ENCODE results near the gene DDIT4.
"Not testable (repeated sequence)": the region's sequence is repeated elsewhere in the genome, so short reads cannot be mapped to it uniquely, and the experiment has no call there.

DDIT4 gene

GRCh38 chr10:72249176-72249862 lies 24.4 kb upstream of the DDIT4 start:
- not testable (repeated sequence) for DNase-seq

- no peak for DNase-seq
Measured at GRCh38 chr10:72250666-72251065, 23.1 kb upstream of the DDIT4 start.

- no peak for DNase-seq
Measured at GRCh38 chr10:72251635-72252034, 22.1 kb upstream of the DDIT4 start.

- no peak for DNase-seq
Measured at GRCh38 chr10:72252972-72253371, 20.8 kb upstream of the DDIT4 start.

GRCh38 chr10:72253578-72253977 lies 20.1 kb upstream of the DDIT4 start:
- DNase-seq: no peak

- DNase-seq: peak; percentile 84
Measured at GRCh38 chr10:72254813-72255568, 18.7 kb upstream of the DDIT4 start.

- DNase-seq: no peak
Measured at GRCh38 chr10:72255977-72256729, 17.6 kb upstream of the DDIT4 start.

GRCh38 chr10:72257051-72257892 lies 16.5 kb upstream of the DDIT4 start:
- peak; percentile 76 for DNase-seq

GRCh38 chr10:72258617-72259016 lies 15.1 kb upstream of the DDIT4 start:
- DNase-seq: no peak

- no peak for DNase-seq
Measured at GRCh38 chr10:72259491-72260238, 14.1 kb upstream of the DDIT4 start.

GRCh38 chr10:72260239-72260975 lies 13.3 kb upstream of the DDIT4 start:
- DNase-seq: peak; percentile 83

GRCh38 chr10:72260976-72261783 lies 12.5 kb upstream of the DDIT4 start:
- DNase-seq: peak; percentile 57

GRCh38 chr10:72261784-72262404 lies 11.8 kb upstream of the DDIT4 start:
- DNase-seq: no peak

GRCh38 chr10:72263613-72264241 lies 10.0 kb upstream of the DDIT4 start:
- no peak for DNase-seq

GRCh38 chr10:72264536-72264935 lies 9.2 kb upstream of the DDIT4 start:
- no peak for DNase-seq

- DNase-seq: no peak
Measured at GRCh38 chr10:72265508-72265907, 8.2 kb upstream of the DDIT4 start.

GRCh38 chr10:72265990-72266865 lies 7.5 kb upstream of the DDIT4 start:
- no peak for DNase-seq

- DNase-seq: no peak
Measured at GRCh38 chr10:72267381-72267780, 6.3 kb upstream of the DDIT4 start.
